GM18873 (cell line): ENCODE data around the gene STIM1.

Experiments
- ATAC-seq: cut with Tn5 transposase; IDR thresholded peaks from one replicate; pipeline ENCODE4 v1.9.1; 2021; ENCODE audit warnings: mild to moderate bottlenecking, moderate library complexity, moderate number of reproducible peaks; ENCODE audit not compliant: unreplicated experiment, low FRiP score

Gene STIM1

DNA sequence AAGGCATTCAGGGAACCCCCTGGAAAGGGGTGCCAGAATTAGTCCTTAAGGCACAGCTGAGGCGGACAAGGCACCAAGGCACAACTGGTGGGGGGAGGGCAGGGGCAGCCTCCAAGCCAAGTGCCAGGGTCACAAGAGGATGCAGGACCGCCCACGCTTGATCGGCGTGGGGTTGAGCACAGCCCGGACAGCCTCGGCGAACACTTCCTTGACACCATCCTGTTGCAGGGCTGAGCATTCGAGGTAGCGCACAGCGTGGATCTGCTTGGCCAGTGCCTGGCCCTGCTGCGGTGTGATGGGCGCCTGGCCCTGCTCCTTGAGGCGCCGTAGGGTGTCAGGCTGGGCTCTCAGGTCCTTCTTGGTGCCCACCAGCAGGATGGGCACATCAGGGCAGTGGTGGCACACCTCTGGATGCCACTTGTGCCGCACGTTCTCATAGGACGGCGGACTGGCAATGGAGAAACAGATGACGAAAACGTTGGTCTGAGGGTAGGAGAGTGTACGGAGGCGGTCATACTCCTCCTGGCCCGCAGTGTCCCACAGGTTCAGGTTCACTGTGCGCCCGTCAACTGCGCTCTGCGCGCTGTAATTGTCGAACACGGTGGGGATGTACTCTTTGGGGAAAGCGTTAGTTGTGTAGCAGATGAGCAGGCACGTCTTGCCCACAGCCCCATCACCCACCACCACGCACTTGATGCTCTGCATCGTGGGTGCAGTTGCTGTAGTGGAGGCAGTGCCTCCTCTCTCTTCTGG is 27.9 kb upstream of the STIM1 start:
- no peak for ATAC-seq

DNA sequence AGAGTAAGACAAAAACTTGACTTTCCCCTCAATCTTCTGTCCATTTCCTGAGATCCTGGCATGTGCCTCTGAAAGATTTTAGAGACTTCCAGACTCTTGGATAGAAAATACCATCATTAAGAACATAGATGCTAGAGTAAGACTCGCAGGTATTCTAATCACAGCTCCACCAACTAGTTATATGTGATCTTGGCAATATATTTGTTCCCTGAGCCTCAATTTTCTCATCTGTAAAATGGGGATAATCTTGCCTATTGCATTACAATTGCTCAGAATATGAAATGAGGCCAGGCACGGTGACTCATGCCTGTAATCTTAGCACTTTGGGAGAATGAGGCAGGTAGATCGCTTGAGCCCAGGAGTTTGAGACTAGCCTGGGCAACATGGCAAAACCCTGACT is 25.4 kb upstream of the STIM1 start:
- ATAC-seq: no peak

DNA sequence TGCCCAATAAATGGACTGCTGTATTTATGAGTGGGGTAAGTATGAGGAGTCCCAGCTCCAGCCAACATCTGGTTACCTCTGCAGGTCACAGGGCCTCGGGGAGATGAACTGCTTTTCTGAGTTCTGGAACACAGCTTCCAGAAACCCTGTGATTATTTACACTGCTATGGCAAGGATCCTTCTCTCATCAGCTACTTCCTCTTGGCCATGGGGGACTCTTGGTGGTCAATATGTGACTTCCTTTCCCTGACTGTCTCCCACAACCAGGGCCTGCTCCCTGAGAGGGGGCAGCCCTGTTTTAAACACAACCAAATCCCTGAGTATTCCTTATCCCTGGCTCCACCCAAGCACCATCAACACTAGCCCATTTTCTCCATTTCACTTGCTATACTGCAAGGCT is 24.7 kb upstream of the STIM1 start:
- ATAC-seq: no peak

DNA sequence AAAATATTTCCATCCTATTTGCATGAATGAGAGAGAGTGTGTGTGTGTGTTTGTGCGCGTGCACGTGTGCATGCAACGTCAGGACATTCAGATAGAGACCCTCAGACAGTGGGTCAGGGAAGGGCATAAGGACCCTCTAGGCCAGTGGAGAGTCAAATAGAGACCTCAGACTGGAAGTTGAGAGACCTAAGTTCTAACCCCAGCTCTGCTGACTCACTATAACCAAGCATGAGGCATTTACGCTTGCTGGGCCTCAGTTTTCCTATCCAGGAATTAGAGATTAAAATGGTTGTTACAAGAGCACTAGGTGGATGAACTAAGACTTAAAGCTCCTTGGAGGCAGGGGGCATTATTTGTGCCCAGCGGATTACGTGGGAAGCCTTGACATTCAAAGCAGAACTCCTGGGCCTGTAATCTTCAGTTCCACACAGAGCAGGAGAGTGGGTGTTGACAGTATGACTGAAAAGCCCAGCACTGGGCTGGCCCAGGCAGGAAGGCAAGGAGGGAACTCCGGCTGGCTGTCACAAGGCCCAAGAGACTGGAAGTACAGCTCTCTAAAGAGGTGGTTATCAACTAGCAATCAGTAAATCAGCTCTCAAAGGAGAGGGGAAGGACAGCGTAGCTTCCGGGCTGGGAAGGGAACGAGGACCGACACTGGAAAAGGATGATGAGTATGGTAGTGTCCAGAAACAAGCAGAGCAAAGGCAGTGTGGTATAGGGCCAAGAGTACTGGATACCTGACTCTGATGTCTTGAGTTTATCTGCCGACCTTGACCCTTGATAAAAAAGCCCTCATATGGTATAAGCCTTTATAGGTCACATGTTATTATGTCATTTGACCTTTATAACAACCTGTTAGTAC is 23.9 kb upstream of the STIM1 start:
- no peak for ATAC-seq

DNA sequence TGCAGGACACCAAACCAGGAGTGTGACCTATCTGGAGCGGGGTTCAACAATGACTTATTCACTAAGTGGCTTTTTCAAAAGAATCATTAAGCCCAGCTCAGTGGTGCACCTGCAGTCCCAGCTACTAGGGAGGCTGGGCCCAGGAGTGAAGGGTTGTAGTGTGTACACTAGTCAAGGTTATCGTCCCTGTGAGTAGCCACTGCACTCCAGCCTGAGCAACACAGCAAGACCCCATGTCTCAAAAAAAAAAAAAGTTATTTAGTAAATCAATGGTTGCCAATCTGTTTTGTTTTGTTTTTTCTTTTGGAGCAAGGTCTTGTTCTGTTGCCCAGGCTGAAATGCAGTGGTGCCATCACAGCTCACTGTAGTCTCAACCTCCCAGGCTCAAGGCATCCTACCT is 22.6 kb upstream of the STIM1 start:
- ATAC-seq: no peak

DNA sequence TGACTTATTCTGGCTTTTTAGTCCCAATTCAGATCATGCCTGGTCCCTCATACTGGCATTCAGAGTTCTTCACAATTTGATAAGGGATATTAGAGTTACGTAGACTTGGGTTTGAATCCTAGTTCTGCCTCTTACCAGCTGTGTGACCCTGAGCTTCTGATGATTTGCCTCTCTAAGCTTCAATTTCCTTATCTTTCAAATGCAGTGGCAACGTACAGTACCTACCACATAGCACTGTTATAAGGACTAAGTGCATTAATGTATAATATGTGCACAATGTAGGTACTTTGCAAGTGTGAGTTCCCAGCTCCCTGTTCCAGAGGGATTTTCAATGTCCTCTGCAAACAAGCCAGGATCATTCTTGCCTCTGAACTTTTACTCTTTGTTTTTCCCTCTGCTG is 22.0 kb upstream of the STIM1 start:
- no peak for ATAC-seq

DNA sequence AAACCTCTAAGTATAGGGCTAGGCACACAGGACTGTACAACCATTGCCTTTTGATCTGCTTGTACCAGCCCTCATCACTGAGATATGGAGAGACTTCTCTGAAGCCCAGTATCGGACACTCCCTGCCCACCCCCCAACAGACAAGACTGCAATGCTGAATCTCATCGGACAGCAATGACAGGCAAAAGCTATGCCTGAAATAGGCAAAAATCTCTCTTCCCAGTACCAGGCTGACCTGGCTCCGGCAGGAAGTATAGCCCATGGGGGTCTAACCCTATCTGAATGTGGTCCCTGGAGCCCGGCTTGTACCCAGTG is 21.2 kb upstream of the STIM1 start:
- no peak for ATAC-seq

DNA sequence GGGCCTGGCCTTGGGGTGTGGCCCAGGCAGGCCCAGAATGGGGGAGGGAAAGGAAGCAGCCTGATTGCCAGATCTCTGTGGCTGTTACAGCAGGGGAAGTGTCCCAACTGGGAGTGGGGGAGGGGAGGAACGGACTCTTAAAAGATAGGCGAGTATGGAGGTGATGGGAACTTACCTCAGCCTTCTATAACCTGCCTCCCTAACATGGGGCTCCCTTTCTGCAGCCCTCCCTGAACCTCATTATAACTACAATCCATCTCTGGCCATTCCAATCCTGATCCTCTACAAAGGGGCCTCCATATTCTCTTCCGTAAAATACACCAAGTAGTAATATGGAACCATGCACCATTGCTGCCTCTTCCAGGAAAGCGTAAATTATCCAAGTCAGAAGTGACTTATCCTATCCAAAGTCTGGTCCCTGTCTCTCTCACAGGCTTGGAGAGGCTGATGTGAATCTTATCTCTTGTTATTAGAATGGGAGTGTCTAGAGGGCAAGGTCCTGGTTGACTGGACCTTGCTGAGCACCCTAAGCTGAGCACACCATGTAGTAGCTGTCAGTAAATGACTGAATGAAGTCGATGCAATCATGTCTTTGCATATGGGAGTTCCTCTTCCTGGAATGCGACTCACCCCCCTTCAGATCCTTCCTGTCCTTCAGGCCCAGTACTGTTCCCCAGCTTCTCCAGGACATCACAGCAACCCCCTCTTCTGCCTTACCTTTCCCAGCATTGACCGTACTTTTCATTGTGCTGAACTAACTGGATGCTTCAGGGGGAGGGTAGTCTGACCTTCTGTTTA is 20.6 kb upstream of the STIM1 start:
- no peak for ATAC-seq

DNA sequence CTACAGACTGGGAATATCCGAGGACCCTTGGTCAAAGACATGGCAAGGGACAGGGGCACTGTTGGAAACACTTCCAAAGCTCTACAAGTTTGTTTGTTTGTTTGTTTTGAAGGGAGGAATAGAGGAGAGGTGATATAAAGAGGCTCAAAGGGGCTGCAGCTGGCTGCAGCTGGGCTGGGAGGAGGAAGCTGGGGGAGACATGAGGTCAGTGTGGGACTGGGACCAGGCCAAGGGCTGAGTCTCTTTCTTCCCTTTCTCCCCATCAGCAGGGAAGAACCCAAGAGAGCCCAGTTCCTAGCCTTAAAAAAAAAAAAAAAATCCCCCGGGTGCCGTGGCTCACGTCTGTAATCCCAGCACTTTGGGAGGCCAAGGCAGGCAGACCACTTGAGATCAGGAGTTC is 19.7 kb upstream of the STIM1 start:
- no peak for ATAC-seq

DNA sequence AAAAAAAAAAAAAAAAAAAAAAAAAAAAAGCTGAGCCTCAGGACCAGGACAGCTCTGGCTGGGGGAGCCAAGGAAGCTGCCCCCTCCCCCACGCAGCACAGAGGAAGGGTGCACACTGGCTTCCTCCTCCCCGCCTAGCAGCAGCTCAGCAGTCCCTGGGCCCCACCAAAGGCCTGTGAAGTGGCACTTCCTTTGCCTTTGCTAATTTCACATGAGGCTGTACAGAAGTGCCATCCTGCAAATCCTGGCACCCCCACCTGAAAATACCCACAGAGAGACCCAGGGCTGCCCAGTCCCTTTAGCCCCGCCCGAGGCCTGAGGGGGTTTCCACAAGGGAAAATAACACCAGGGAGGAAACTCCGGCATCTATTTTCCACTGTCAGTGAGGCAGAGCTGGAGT is 18.6 kb upstream of the STIM1 start:
- no peak for ATAC-seq

DNA sequence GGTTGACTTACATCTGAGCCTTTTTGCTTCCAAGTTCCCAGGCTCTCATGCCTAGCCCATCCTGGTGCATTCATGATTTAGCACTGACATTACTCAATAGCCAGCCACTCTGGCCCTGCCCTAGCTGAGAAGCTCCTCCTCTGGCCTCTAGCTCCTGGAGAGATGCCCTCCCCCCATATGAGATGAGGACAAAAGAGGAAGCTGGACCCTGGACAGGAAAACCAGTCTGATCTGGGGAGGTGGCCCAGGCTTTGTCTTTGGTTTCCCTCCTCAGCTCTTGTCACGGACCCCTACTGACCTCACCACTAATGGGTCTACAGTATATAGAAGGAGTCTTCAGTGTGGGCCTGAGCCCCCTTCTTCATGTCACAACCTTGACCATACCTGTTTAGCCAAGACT is 17.7 kb upstream of the STIM1 start:
- no peak for ATAC-seq

DNA sequence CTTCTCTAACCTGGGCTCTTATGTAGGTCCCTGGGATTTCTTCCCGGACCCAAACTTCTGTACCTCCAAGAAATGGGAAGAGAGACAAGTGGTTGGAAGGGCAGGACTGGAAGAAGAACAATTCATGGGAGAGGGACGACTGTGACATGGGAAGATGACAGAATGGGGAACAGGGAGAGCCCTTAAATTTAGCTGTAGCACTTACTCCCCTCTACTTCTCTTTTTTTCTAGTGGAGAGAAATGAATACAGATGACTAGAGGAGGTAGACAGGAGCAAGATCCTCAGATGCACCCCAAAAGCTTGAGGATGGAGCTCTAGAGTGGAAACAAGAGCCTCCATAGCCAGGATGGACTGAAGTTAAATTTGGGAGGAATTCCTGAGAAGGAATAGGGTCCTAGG is 17.0 kb upstream of the STIM1 start:
- ATAC-seq: no peak

DNA sequence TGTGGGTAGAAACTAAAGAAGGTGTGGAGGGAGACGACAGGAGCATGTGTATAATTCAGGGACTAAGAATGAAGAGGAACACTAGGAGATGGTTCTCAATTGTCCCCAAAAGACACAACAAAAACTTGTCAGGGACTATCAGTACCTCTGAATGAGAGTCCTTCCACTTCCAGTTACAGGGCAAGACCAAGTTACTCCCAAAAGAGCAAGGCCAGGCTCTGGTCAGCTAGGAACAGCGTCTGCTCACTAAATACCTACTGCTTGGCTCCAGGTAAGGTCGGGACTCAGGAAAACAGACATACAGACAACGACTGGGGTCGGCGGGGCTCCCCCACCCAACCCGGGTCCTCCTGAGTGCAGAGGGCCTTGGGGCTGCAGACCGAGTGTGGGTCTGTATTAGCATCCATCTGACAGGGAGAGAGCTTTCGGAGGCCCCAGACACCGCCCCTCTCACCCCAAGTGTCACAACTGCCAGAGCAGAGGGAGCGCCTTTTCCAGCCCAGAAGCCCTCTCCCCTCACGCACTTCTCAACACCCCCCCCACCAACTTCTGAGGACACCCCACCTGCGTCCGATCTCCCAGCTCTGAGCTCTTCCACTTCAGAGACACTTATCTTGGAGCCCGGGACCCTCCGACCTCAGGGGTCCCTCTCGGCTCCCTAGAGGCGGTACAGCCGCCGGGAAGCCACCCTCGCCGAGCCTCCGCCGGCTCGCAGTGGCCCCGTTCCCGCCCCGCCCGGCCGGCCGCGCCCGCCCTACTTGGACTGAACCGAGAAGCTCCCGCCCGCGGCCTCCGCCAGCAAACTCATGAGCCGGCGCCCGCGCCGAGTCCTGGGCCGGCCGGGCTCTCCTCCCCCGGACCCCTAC is 15.2 kb upstream of the STIM1 start:
- no peak for ATAC-seq

DNA sequence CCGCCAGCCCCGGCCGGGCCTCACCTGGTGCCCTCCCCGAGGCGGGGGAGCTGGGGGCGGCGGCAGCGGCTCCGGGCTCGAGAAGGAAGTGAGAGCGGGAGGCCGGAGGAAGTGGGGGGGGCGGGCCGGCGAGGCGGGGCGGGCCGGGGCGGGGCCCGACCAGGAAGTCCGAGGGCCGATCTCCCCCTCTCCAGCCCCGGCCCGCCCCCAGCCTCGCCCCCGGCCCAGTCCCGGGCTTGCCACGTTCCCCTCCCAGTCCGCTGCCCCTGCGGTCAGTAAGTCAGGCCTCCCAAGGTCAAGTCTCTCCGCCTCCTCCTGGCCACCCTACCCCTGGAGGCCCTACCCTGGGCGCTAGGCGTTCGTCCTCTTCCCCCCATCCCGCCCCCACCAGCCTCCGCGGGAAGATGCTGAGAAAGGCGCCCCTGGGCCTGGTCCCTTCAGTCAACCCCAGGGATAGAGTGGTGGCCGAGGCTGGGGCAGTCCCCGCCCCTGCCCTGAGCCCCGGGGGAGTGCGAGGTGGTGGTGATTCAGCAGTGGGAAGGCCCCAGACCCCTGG is 14.5 kb upstream of the STIM1 start, which contains the start of gene RHOG:
RHOG (minus strand) TSS at position 90 of the 556 bp plus-strand sequence. CDS start 12,821 bp downstream, outside the sequence.
- peak; percentile 14 for ATAC-seq

DNA sequence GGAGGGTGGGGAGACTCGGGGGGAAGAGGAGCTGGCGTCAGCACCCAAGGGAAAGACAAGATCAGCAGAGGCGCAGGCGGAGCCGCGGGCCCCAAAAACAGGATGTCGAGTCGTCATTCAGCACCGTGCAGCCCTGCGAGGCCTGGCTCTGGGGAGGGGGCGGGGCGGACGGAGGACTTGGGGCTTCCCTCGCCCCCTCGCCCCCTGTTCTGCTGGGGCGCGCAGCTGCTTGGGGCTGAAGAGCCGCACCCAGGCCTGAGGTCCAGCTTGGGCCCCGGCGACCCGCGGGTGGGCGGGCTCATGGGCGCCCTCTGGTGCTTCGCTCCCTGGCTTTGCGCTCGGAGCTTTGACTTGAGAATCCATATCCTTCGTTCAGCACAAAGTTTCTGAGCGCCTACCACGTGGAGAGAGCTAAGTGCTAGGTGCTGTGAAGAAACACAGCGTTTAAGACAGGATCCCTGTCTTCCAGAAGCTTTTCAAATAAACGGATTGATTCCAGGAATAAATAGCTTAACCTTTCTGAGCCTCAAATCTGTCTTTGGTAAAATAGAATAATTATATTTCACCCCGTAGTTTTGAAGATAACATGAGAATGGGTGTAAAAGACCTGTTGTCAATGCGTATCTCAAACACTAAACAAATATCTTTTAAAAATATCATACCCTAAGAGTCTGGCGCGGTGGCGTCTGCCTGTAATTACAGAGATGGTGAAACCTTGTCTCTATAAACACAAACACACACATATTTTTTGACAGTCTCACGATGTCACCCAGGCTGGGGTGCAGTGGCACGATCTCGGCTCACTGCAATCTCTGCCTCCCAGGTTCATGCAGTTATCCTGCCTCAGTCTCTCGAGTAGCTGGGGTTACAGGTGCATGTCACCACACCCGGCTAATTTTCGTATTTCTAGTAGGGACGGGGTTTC is 13.8 kb upstream of the STIM1 start:
- peak; percentile 56 for ATAC-seq

DNA sequence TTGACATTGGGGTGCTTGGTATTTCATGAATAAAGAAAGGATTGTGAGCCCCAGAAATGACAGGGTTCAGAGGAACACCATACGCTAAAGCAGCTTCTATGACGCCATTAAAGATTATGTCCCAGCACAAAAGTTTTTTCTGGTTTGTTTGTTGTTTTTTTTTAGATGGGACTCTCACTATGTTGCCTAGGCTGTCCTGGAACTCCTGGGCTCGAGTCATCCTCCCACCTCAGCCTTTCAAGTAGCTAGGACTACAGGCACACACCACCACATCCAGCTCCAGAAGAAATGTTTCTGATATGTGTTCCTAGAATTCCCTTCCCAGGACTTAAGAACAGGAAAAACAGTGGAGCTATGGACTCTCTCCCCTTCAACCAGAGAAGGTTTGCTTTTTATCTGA is 12.1 kb upstream of the STIM1 start:
- no peak for ATAC-seq

DNA sequence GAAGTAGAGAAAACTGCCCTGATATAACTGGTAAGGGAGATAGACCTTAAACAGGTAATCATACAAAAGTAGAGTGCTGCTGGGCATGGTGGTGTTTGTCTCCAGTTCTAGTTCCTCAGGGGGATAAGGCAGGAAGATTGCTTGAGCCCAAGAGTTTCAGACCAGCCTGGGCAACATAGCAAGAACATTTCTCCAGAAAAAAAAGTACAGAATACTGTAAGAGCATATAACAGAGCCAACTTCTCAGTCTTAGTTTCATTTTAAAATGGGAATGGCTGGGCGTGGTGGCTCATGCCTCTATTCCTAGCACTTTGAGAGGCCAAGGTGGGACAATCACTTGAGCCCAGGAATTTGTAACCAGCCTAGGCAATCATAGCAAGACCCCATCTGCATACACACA is 10.2 kb upstream of the STIM1 start:
- no peak for ATAC-seq

DNA sequence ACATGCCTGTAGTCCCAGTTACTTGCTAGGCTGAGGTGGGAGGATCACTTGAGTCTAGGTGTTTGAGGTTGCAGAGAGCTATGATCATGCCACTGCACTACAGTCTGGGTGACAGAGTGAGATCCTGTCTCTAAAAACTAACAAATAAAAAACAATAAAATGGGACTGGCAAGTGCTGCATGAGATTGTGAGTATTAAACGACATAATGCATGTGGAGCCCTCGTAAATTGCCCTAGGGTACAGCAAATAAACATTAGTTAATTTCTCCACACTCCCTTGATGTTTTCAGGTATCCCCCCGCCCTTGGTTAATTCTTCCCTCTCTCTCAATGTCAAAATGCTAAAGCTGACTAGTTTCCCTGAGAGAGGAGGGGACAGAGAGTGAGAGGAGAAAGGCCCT is 9.8 kb upstream of the STIM1 start:
- no peak for ATAC-seq

DNA sequence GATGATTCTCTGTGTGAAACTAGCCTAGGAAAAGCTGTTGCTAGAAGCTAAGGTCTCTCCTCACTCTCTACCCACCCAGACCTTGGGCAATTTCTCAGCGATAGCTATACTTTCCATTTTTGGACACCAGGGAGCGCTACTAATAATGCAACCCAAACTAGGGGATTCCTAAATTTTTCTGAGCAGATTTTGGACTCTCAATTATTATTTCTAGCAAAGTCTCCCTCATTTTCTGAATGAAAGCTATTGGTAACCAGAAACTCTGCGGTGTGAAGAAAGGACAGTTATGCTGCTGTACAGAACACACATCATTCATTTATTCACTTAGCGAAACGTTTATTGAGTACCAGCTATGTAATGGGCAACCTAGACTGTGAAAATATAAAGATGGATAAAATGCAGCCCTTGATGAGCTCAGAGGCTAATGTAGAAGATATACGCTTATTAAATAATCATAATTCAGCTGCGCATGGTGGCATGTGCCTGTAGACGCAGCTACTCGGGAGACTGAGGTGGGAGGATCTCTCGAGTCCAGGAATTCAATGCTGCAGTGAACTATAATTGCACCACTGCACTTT is 6.1 kb upstream of the STIM1 start:
- no peak for ATAC-seq
